ENCODE results near the gene POLR2C.

- TF ChIP-seq CTCF (IDR thresholded peaks at IDR 0.05; ENCODE audit: insufficient read depth, low read depth, low read length) (no peak), EZH2 (IDR thresholded peaks at IDR 0.05; ENCODE audit: insufficient read depth, low read length) (no peak)
Measured at GRCh38 chr16:57464523-57464922, 2.0 kb downstream of the POLR2C start.
